Endothelial cell of umbilical vein (primary cell): ENCODE data around the gene TMTC1. TPM values are rescaled to one million over a fixed set of nuclear protein-coding genes. Genes with fewer than 3 reads are reported as not detected.

ENCODE experiments used
- Bru-seq: library from RNA; stranded (reverse); fragments of 400-500 nt; gene quantifications from one replicate; lab custom pipeline; 2021; lab: Mats Ljungman, UMichigan
- BruChase-seq, 2 experiments: library from RNA; stranded (reverse); fragments of 400-500 nt; gene quantifications; one replicate each; lab custom pipeline; 2021; lab: Mats Ljungman, UMichigan
- BruUV-seq: library from RNA; stranded (reverse); fragments of 400-500 nt; replicated peaks from 2 replicates; lab custom pipeline; 2021; lab: Mats Ljungman, UMichigan
- CTCF ChIA-PET: fragments of 300-600, 350-600 bp; sonication (Branson Sonifier 250); formaldehyde crosslinking; loops from one replicate; lab custom pipeline; 2021; ENCODE audit warnings: antibody characterized with exemption, inconsistent platforms; lab: Charles Lee
- POLR2A ChIA-PET: fragments of 300-600, 350-600 bp; sonication (Branson Sonifier 250); formaldehyde crosslinking; loops from one replicate; lab custom pipeline; 2021; ENCODE audit warnings: antibody characterized with exemption, inconsistent platforms; lab: Charles Lee
- DNase-seq: peaks from one replicate; pipeline ENCODE4 v3.0.0-alpha.2; 2011; ENCODE audit warnings: low read depth, low spot score
- FAIRE-seq: peaks from 2 replicates; lab custom pipeline; 2011; peaks lifted over from hg19 to GRCh38; lab: Jason Lieb, UNC
- H2AFZ ChIP-seq: 2 replicates; pipeline ENCODE4 v1.6.0; 2012; ENCODE audit warnings: low read depth, low read length, control low read depth, inconsistent platforms
- H3K27ac ChIP-seq: 2 replicates; pipeline ENCODE4 v1.5.1; 2011; ENCODE audit warnings: low read depth, mild to moderate bottlenecking, control low read depth, low read length, moderate library complexity; ENCODE audit not compliant: insufficient read depth
- H3K27me3 ChIP-seq, 2 experiments: 2 replicates each; pipeline versions ENCODE4 v1.6.0 to v1.6.1; 2011; ENCODE audit warnings: low read length in 2 of 2, mixed read lengths in 1 of 2; ENCODE audit not compliant: control insufficient read depth in 2 of 2, insufficient read depth in 2 of 2
- H3K36me3 ChIP-seq, 2 experiments: 2 replicates in 1 of 2; 3 replicates in 1 of 2; pipeline ENCODE4 v1.5.1; 2011; ENCODE audit warnings: low read length in 2 of 2, mild to moderate bottlenecking in 1 of 2, moderate library complexity in 1 of 2; ENCODE audit not compliant: control insufficient read depth in 2 of 2, insufficient read depth in 2 of 2; ENCODE audit errors: extremely low read depth in 1 of 2
- H3K4me1 ChIP-seq: 3 replicates; pipeline ENCODE4 v1.5.1; 2011; ENCODE audit warnings: mild to moderate bottlenecking, low read length; ENCODE audit not compliant: control insufficient read depth, insufficient read depth; ENCODE audit errors: extremely low read depth
- H3K4me2 ChIP-seq: 2 replicates; pipeline ENCODE4 v1.6.1; 2011; ENCODE audit warnings: low read length, control low read depth, mixed read lengths; ENCODE audit not compliant: insufficient read depth
- H3K4me3 ChIP-seq, 3 experiments: fragments of 200-600 bp in 1 of 3; sonication (generic), shearing (Covaris generic) in 1 of 3; replicated peaks in 1 of 3; 2 replicates each; pipeline ENCODE4 v1.5.1; 2011 to 2016; ENCODE audit warnings: control low read depth in 3 of 3, low read length in 3 of 3, mild to moderate bottlenecking in 2 of 3, inconsistent platforms in 1 of 3, low read depth in 1 of 3, moderate library complexity in 1 of 3; ENCODE audit not compliant: insufficient read depth in 1 of 3
- H3K79me2 ChIP-seq: 2 replicates; pipeline ENCODE4 v1.6.0; 2012; ENCODE audit warnings: low read length, inconsistent platforms; ENCODE audit not compliant: control insufficient read depth, insufficient read depth
- H3K9ac ChIP-seq: replicated peaks from 2 replicates; pipeline ENCODE3; 2011; ENCODE audit warnings: low read length, control low read depth; ENCODE audit not compliant: insufficient read depth; ENCODE audit errors: extremely low read depth
- H3K9me1 ChIP-seq: replicated peaks from 3 replicates; pipeline ENCODE4 v1.6.0; 2011; ENCODE audit warnings: mild to moderate bottlenecking, low read length; ENCODE audit not compliant: control insufficient read depth, insufficient read depth; ENCODE audit errors: extremely low read depth
- H3K9me3 ChIP-seq: replicated peaks from 2 replicates; pipeline ENCODE4 v1.5.1; 2012; ENCODE audit warnings: low read length, inconsistent platforms; ENCODE audit not compliant: control insufficient read depth, insufficient read depth
- H4K20me1 ChIP-seq: replicated peaks from 2 replicates; pipeline ENCODE3; 2011; ENCODE audit warnings: mild to moderate bottlenecking, low read length; ENCODE audit not compliant: control insufficient read depth, insufficient read depth; ENCODE audit errors: extremely low read depth
- EZH2 ChIP-seq: IDR thresholded peaks from 2 replicates; pipeline ENCODE4 v1.6.1; 2012; ENCODE audit warnings: borderline replicate concordance, low read depth, mild to moderate bottlenecking, moderate library complexity, low read length, inconsistent platforms; ENCODE audit not compliant: severe bottlenecking
- GATA2 ChIP-seq: IDR thresholded peaks from 2 replicates; pipeline ENCODE4 v1.7.0; 2011; ENCODE audit warnings: low read depth, mild to moderate bottlenecking, moderate library complexity, mixed read lengths, low read length; ENCODE audit not compliant: insufficient read length, insufficient read depth
- MYC ChIP-seq: IDR thresholded peaks from one replicate; pipeline ENCODE4 v1.6.1; 2011; ENCODE audit warnings: mild to moderate bottlenecking, low read depth, low read length
- POLR2A ChIP-seq: IDR thresholded peaks from 2 replicates; pipeline ENCODE4 v1.6.1; 2012; ENCODE audit warnings: low read depth, mild to moderate bottlenecking, control low read depth, low read length
- POLR2AphosphoS5 ChIP-seq: IDR thresholded peaks from 2 replicates; pipeline ENCODE4 v1.6.1; 2012; ENCODE audit warnings: low read depth, mild to moderate bottlenecking, control low read depth, low read length, moderate library complexity; ENCODE audit not compliant: insufficient read depth
- dilution Hi-C: fragments of 300-500 bp; cut with MboI; formaldehyde crosslinking; loops from one replicate; pipeline ENCODE4 v1.15.0; 2019; ENCODE audit warnings: low sequenced_read_pairs; ENCODE audit not compliant: extremely low pct_ligation_motif_present
- intact Hi-C: fragments of 100-400 bp; cut with micrococcal nuclease; formaldehyde crosslinking; loops from one replicate; pipeline ENCODE4 v1.10.0; 2022
- long read RNA-seq: library from polyadenylated mRNA; stranded (forward); transcript quantifications from one replicate; pipeline ENCODE4 v2.0.0, GENCODE V29; 2021
- polyA minus RNA-seq, 3 experiments: library from RNA; depleted of rRNA, polyadenylated mRNA; stranded (reverse); fragments of >200 nt; gene quantifications; 1 replicate in 1 of 3; 2 replicates in 2 of 3; pipeline ENCODE4 v1.2.3, GENCODE V29; 2011
- polyA plus RNA-seq, 4 experiments: library from polyadenylated mRNA; depleted of rRNA in 3 of 4; stranded (reverse) in 3 of 4; unstranded in 1 of 4; fragments of >200 nt; gene quantifications; 2 replicates each; pipeline versions ENCODE4 v1.2.1 to v1.2.3, GENCODE V29; 2011 to 2012; ENCODE audit warnings: missing spikeins in 1 of 4
- total RNA-seq: library from RNA; stranded (reverse); gene quantifications from 2 replicates; pipeline ENCODE4 v1.2.3, GENCODE V29; 2021
- TF ChIP-seq, protein P1 (sequence below), 2 donors: IDR thresholded peaks; 1 replicate in 1 of 2; 2 replicates in 1 of 2; pipeline ENCODE4 v1.5.1; 2011; ENCODE audit warnings: low read length in 2 of 2, mild to moderate bottlenecking in 2 of 2, moderate library complexity in 2 of 2, control low read depth in 1 of 2, inconsistent platforms in 1 of 2, low read depth in 1 of 2; ENCODE audit not compliant: insufficient read depth in 1 of 2; ENCODE audit errors: extremely low read depth in 1 of 2
- TF ChIP-seq, protein P2 (sequence below): IDR thresholded peaks from 2 replicates; pipeline ENCODE4 v1.6.1; 2011; ENCODE audit not compliant: insufficient read depth, insufficient read length

The TMTC1 gene
- total RNA-seq (5.1 and 5.4 TPM in 2 replicates), polyA plus RNA-seq (5.8 and 5.9 TPM in 2 replicates), polyA minus RNA-seq (27.9 and 30.5 TPM in 2 replicates), Bru-seq, nascent RNA (percentile 49 among the genes with signal in this experiment), BruChase-seq, experiment 1, labeled RNA remaining after a 6-hour chase (percentile 41 among the genes with signal in this experiment), BruChase-seq, experiment 2, labeled RNA remaining after a 2-hour chase (percentile 41 among the genes with signal in this experiment)
- polyA plus RNA-seq (2011; cell fraction: cytosol; rRNA removed), result 2.9 and 3.5 TPM in 2 replicates
- polyA plus RNA-seq (2011; cell fraction: nucleus; rRNA removed), result 4.2 and 5.3 TPM in 2 replicates
- polyA plus RNA-seq (2012), result 1.00 and 1.4 TPM in 2 replicates
- 44.2 TPM for polyA minus RNA-seq (2011; cell fraction: cytosol; rRNA and poly(A)+ RNA removed)
- 18.5 and 19.9 TPM in 2 replicates for polyA minus RNA-seq (2011; cell fraction: nucleus; rRNA and poly(A)+ RNA removed)
- long read RNA-seq, full-length matches to known transcripts, result 4 of 5 reads
- long read RNA-seq, partial matches to known transcripts, result 0 of 5 reads
- long read RNA-seq, other reads (novel, unspliced or antisense), result 1 of 5 reads

DNA sequence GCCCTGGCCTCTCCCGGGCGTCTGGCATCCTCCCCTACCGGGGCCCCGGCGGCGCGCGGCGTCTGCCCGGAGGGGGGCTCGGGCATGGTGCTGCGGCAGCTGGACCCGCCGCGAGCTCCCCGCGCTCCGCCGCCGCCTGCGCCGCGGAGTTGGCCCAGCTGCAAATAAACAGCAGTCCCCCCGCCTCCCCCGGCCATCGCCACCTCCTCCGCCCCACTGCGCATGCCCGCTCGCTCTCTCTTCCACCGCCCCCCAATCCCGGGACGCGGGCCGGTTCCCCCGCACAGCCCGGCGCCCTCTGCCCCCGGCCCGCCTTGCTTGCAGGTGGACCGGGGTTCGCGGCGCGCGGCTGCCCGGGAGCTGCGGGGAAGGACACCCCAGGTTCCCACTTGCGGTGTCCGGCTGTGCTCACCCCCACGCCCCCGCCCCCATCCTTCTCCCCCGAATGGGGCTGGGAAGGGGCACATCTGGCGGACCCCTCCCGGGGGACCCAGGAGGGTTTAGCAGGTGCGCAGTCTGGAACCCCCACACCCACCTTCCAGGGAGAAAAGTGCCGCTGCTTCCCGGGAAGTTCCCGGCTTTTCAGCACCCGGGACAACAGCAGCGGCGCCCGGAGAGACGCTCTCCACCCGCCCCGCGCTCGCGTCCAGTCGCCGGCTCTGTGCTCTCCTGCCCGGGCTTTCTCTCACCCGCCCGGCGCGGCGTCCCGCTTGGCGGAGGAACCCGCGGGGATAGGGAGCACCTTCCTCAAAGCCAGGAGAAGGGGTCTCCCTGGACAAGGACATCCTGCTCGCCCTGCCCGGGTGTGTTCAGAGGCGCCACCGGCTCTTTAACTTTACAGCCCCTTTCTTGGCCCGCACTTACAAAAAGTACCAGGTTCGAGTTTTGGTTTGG is at the start of gene TMTC1:
Gene TMTC1, minus strand, starts transcription at position 170 of the 894 bp plus-strand sequence. CDS start 191 bp downstream, outside the sequence.
- H3K79me2 ChIP-seq, result no peaks in the 10 kb centered on the region
- no peaks in the 10 kb centered on the region for H3K9me1 ChIP-seq
- TF ChIP-seq MYC, result no peak
- peak; percentile 41 for TF ChIP-seq POLR2AphosphoS5
- peak within 1 kb of the TSS; percentile 91 for H3K4me2 ChIP-seq
- H3K9me3 ChIP-seq, result no peaks in the 10 kb centered on the region
- peak within 1 kb of the TSS; percentile 34 for H3K9ac ChIP-seq
- H3K36me3 ChIP-seq, result no peaks in the 10 kb centered on the region
- peaks cover 4 to 15% of the 10 kb centered on the region in 2 experiments for H3K27me3 ChIP-seq
- DNase-seq (peak; percentile 69), FAIRE-seq (peak; percentile 66)
- peaks cover 16% of the 10 kb centered on the region for H3K4me1 ChIP-seq
- POLR2A ChIA-PET, result no interaction called here
- H2AFZ ChIP-seq, result peak within 1 kb of the TSS; percentile 99
- H4K20me1 ChIP-seq, result no peaks in the 10 kb centered on the region
- intact Hi-C loops (loop anchor here (1.0 to 10.0 kb wide), 6 partner anchors 43 to 1023 kb away; no protein-coding TSS in a partner anchor), dilution Hi-C loops (no loop called here)
- no TSS peak for BruUV-seq
- peak within 1 kb of the TSS; percentile 44 to 71 (median 60) for H3K4me3 ChIP-seq
- CTCF ChIA-PET, result interaction anchor here (1.2 to 1.6 kb wide), 2 partner anchors 16 to 231 kb away, joined by 3 to 4 read pairs; no protein-coding TSS in a partner anchor
- no peak within 1 kb of the TSS for H3K27ac ChIP-seq

DNA sequence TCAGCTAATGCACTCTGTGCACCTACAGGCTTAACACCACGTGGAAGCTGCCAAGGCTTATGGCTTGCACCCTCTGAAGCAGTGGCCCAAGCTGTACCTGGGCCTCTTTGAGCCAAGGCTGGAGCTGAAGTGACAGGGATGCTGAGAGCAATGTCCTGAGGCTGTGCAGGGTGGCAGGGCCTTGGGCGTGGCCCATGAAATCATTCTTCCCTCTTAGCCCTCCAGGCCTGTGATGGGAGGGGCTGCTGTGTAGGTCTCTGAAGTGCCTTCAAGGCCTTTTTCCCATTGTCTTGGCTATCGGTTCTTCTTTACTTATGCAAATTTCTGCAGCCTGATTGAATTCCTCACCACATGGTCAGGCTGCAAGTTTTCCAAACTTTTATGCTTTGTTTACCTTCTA is 47.4 kb upstream of the TMTC1 start:
- H3K4me2 ChIP-seq, result no peak overlapping the region
- DNase-seq, result no peak
- no peaks in the 10 kb centered on the region for H3K27me3 ChIP-seq
- TF ChIP-seq GATA2 (no peak), POLR2A (no peak), EZH2 (no peak), MYC (no peak), POLR2AphosphoS5 (no peak)
- TF ChIP-seq, protein P1, sequence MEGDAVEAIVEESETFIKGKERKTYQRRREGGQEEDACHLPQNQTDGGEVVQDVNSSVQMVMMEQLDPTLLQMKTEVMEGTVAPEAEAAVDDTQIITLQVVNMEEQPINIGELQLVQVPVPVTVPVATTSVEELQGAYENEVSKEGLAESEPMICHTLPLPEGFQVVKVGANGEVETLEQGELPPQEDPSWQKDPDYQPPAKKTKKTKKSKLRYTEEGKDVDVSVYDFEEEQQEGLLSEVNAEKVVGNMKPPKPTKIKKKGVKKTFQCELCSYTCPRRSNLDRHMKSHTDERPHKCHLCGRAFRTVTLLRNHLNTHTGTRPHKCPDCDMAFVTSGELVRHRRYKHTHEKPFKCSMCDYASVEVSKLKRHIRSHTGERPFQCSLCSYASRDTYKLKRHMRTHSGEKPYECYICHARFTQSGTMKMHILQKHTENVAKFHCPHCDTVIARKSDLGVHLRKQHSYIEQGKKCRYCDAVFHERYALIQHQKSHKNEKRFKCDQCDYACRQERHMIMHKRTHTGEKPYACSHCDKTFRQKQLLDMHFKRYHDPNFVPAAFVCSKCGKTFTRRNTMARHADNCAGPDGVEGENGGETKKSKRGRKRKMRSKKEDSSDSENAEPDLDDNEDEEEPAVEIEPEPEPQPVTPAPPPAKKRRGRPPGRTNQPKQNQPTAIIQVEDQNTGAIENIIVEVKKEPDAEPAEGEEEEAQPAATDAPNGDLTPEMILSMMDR (IDR thresholded peaks at IDR 0.05; ENCODE audit: extremely low read depth in 1 of 2, insufficient read depth in 1 of 2, low read depth in 1 of 2, low read length in 2 of 2), result no peak
- TF ChIP-seq, protein P2, sequence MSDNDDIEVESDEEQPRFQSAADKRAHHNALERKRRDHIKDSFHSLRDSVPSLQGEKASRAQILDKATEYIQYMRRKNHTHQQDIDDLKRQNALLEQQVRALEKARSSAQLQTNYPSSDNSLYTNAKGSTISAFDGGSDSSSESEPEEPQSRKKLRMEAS, result no peak
- no peak overlapping the region for H2AFZ ChIP-seq
- H3K4me3 ChIP-seq, result no peak overlapping the region
- POLR2A ChIA-PET, result no interaction called here
- no peaks in the 10 kb centered on the region for H3K36me3 ChIP-seq
- no TSS peak for BruUV-seq
- H4K20me1 ChIP-seq, result no peaks in the 10 kb centered on the region
- CTCF ChIA-PET, result no interaction called here
- no peak for FAIRE-seq
- H3K9me1 ChIP-seq, result no peaks in the 10 kb centered on the region
- H3K27ac ChIP-seq, result no peak overlapping the region
- dilution Hi-C loops (no loop called here), intact Hi-C loops (no loop called here)
- H3K79me2 ChIP-seq, result no peaks in the 10 kb centered on the region
- no peaks in the 10 kb centered on the region for H3K9me3 ChIP-seq
- H3K9ac ChIP-seq, result no peak overlapping the region
- H3K4me1 ChIP-seq, result no peaks in the 10 kb centered on the region
